GM21381 (cell line): ENCODE results near the gene TRIM44.

Experiments used
- ATAC-seq: cut with Tn5 transposase; IDR thresholded peaks from one replicate; pipeline ENCODE4 v1.9.1; 2021; ENCODE audit warnings: mild to moderate bottlenecking, moderate library complexity; ENCODE audit not compliant: unreplicated experiment

TRIM44 gene

DNA sequence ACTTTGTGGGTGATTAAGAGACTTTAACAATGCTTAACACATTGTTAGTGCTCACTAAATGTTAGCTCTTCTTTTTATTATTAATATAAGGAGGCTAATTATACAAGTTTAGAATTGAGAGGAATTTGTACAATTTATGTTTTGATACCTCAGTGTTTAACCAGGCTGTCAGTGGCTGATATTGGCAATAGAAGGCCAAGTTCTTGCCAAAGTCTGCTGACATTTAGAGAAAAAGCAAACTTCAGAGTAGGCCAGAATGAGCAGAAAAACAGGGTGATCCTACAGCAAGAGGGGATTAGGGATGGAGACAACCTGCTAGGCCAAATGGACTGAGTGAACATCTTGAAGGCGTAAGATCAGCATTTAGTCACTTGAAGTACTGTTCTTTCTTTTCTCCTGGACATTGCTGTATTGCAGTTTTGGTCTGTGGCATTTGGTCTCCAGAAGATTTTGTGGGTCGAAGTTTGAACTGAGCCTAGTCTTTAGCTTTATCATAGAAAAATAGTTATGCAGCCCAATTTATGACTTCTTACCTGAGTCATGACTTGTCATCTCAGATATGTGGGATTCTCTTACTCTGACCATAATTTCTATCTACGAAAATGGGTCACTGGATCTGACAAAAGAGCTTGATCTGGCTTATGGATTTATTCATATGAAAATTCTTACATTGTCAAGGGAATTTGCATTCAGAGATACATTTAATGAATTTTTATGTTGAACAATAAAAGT is 9.0 kb downstream of the TRIM44 start:
- no peak for ATAC-seq

DNA sequence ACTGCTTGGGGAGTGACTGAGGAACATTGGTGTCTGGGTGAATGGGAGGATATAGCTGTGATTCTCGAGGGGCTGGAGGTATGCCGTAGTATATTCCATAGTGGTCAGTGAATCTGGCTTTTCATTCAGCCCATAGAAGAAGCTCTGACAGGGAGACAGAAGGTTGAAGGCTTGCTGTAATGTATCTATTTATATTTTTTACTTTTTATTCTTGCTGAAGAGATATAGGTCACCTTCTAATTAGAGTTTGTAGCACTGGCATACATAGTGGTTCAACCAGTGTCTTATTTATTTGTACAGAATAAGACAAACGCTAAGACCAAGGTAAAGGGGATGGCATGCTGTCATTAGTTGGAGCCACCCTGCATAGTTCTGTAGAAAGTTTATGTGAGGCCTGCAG is 10.0 kb downstream of the TRIM44 start:
- no peak for ATAC-seq

DNA sequence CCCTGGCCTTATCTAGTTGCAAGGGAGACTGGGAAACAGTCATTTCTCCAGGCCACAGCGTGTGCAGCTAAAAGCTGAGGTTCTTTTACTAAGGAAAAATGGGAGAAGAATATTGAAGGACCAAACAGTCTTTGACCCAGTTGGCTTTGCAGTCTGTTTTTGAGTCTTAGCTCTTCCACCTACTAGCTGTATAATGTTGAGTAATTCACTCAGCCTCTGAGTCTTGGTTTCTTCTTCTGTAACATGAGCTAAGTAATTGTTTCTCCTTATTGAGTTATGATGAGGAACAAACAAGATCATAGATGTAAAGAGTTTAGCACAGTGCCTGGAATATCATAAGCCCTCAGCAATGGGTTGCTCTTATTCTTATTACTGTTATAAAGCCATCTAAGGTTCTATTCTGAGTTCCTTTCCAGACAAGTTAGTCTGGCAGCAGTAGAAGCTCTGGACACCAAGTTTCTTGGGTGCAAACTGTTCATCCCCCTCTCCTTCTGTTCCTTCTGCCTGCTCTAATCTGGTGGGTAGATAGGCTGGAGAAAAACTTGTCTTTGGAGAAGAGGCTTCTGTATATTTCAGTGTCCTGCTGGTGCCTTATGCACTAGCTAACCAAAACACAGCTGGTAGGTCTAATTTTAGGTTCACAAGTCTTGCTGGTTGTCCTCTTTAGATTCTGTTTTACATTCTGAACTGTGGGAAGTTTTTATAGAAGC is 13.5 kb downstream of the TRIM44 start:
- no peak for ATAC-seq

DNA sequence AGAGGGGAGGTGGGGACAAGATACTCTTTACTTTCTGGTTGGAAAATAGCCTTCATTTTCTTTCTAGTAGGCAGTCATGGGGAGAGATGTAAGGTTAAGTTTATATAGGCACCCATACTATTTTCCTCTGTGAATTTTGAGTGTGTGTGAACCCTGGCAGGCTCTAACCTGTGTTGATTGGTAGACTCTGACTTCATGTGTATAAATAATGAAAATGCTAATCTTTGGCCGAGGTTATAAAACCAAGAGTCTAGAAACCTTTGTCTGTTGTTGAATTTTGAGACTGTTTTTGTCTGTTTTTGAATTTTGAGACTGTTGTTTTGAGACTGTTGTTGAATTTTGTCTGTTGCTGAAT is 14.0 kb downstream of the TRIM44 start:
- no peak for ATAC-seq

DNA sequence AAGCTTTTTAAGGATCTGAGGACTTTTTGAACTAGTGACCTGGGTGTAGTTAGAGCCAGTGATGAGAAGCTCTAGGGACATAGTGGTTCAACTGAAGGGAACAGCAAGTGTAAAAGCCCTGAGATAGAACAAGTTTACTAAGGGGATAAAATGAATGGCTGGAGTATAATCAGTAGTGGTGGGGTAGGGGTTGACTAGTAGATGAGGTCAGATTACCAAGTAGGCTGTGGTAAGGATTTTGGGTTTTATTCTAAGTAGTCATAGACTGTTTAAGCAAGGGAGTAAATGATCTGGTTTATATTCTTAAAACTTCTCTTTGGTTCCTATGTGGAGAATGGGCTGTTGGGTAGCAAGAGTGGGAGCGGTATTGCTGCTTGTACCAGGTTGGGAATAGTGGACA is 15.3 kb downstream of the TRIM44 start:
- no peak for ATAC-seq

DNA sequence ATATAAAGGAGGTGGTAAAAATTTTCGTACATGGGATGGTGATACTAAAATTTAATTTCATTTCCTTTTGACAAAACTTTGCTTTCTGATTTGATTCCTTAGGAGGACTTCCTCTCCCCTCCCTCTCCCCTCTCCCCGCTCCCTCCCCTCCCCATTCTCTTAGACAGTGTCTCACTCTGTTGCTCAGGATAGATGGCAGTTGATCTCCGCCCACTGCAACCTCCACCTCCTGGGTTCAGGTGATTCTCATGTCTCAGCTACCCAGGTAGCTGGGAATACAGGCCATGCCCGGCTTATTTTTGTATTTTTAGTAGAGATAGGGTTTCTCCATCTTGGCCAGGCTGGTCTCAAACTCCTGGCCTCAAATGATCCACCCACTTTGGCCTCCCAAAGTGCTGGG is 15.9 kb downstream of the TRIM44 start:
- ATAC-seq = no peak

DNA sequence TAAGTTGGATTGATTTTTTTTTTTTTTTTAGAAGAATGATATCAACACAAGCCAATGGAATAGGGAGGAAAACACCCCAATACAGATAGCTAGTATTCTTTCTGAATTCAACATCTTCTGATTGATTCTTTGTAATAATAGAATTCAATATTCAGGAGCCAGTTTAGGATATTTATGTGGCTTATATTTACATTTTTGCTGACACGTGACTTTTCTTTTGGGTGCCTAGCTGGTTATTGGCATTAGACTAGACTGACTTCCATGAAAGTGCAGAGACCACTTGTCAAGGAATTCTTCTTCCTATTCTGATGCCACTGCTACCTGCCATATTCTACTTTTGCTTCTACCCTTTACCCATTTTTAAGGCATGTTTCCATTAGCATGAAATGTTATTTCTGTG is 16.4 kb downstream of the TRIM44 start:
- no peak for ATAC-seq

DNA sequence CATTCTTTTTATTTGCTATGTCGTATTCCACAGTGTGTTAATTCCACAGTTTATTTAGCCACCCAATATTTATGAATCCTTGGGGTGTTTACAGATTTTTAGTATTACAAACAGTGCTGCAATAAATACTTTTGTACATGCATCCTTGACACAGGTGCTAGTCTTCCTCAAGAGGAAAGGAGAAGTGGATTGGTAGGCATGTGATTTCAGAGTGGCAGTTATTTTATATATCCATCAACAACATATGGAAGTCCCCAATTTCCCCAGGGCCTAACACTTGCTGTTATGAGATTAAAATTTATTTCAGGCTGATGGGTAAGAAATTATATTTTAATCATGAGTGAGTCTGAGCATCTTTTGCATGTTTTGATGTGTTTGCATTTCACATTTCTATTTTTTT is 17.9 kb downstream of the TRIM44 start:
- no peak for ATAC-seq

DNA sequence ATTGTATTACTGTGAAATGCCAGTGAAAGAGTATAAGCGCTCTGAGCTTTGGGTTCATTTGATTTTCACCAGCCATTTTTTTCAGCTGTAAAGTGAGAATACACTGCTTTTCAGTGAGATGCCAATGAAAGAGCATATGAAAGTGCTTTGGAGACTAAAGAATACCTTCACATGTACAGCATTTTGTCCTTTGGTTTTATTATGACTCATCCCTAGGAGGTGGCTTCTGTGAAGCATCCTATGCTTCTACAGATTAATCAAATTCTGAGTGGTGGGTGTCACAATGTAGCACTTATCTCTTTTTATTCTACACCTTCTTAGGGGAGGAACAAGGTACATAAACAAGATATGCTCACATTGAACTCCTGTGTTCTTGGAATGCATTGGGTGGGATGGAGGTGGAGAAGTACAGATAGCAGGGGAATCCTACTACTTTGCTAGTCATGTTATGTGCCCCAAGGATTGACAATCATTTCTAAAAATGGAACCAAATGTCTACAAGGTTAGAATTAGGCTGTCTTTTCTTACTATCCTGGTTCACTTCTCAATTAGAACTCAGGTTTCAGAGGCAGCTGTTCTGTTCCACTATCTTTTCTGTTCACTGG is 18.7 kb downstream of the TRIM44 start:
- no peak for ATAC-seq

DNA sequence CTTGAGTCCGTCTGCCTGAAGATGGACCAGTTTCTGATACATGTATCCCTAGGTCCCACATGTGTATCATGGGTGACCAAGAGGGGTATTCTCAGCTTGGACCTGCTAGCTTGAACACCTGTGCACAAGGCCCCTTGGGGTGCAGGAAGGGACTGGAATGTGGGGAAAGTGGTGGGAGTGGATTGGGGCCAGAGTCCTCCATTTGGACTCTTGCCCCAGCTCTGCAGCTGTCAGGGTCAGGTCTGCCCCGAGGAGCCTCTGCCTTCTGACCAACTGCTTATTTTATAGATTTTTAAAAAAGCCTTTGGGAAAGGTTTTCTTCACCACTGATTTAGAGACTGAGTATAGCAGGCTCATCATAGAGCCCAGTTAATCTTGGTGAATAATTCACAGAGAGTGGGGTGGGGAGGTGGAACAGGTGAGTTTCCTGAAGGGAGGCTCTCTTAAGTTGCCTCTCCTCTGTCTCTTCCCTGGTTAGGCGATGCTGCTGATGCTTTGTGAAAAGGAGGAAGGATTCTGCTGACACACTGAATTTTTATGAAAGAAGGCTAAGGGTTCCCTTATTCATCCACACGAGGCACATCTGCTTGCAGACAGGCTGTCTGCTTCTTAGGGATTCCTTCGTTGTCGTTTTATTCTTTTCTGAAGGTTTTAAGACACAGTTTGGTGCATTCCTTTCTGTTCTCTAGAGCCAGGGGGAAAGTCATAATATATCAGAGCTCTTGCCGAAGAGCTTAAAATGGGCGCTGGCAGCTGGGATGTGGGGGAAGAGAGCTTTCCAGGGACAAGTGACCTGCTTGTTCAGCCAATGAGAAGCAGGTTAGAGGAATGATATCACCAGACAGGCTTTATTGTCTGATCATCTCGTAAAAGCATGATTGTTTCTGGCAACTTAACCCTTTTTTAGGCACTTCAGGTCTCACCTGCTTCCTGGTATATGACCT is 19.9 kb downstream of the TRIM44 start:
- no peak for ATAC-seq

DNA sequence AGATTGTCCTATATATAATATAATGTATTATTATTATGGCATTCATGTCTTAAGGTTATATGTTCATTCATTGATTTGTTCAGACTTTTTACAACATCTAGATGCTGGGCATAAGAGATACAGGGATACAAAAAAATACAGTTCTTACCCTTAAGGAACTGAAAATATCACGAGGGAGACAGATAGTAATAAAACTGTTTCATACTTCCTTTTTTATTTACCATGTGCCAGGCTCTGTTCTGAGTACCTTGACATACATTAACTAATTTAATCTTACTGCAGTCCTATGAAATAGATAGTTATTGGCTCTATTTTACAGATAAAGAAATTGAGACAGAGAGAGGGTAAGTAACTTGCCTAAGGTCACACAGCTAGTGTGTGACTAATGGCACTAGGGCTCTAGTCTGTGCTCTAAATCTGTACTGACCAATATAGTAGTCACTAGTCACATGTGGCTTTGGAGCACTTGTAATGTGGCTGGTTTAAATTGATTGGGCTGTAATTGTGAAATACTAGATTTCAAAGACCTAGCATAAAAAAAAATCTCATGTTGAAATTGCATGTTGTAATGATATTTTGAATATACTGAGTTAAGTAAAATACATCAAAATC is 21.3 kb downstream of the TRIM44 start:
- ATAC-seq = peak; percentile 64

DNA sequence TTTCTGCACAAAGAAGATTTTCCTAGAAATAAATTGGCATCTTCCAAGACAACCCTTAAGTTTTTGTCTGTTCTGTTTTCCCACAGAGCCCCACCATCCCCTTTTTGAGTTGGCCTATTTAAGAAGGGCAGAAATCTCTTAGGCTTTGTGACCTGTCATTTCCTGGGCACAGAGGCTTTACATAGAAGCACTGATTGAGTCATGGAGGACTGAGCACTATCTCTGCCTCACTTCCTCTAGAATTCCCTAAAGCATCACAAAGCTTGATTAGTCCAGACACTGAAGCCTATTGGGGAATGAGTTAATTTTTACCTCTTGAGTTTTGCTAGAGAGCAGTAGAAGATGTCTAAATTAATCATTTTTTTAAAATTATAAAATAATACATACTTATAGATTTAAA is 25.4 kb downstream of the TRIM44 start:
- ATAC-seq = no peak

DNA sequence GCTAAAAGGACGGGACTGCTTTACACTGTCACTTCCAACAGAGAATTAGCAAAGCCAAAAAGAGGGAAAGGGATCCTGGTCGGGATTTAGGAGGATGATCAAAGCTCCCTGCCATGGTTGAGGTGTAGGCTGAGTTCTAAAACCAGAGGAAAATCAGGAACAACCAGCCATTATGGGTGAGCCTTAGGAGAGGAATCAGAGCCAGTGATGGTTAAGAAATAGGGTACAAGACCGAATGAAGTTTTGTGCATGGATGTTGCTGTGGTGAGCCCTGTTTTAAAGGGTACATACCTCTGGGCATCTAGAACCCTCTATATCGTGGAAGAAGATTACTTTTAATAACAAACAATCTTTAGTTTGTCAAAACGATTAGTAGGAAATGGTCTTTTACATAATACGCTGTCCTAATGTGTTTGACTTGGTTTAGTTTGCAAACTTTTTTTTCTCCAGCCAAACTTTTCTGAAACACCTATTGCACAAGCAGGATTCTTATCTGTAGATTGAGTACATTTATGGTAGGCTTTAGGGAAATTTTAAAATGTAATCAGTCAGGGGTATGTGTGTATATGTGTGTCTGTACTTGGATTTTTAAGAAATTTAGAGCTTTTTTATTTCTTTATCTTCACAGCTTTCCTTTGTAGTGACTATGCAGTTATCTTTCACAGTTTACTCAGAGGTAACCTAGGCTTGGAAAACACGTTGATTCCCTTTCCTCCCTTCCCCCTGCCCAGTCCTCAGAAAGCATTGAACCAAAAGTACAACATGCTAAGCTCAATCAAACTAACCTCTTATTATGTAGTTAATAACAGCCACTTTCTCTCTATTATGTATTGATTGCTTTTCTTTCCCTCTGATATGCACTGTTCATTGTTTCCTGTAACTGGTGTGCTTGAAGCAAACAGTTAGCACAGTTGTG is 26.8 kb downstream of the TRIM44 start:
- no peak for ATAC-seq

DNA sequence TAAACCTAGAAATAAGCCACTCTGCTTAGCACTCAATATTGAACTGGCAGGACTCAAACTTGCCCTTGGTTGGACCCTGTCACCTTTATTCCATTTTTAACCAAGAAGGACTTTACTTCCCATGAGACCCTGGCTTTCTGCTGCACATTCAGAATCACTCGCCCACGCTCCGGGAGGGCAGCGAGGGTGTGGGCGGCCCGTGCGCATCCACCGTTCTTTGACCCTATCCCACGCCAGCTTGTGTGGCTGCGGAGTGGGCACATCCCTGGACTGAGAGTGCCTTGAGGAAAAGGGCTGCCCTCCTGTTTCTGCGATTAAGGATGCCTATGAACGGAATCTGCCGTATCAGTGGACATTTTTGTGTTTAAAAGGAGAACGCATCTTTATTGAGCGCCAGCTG is 39.6 kb downstream of the TRIM44 start:
- ATAC-seq = no peak

DNA sequence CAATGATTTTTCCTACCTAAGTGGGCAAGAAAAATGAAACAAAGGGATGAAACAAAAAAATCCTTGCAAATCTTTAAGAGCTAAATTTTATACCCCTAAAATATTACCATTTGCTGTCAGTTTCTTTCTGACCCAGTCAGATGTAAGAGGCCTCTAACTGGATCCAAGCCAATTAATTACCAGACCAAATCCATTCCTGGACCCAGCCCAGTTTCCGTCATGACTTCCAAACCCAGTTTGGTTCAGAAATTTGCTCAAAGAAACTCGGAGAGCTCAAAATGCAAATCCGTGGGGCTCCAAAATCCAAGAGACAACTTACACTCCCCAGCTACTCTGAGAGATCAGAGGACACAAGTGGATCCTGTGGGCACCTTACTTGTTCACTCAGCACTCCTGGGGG is 46.8 kb downstream of the TRIM44 start:
- ATAC-seq = no peak

DNA sequence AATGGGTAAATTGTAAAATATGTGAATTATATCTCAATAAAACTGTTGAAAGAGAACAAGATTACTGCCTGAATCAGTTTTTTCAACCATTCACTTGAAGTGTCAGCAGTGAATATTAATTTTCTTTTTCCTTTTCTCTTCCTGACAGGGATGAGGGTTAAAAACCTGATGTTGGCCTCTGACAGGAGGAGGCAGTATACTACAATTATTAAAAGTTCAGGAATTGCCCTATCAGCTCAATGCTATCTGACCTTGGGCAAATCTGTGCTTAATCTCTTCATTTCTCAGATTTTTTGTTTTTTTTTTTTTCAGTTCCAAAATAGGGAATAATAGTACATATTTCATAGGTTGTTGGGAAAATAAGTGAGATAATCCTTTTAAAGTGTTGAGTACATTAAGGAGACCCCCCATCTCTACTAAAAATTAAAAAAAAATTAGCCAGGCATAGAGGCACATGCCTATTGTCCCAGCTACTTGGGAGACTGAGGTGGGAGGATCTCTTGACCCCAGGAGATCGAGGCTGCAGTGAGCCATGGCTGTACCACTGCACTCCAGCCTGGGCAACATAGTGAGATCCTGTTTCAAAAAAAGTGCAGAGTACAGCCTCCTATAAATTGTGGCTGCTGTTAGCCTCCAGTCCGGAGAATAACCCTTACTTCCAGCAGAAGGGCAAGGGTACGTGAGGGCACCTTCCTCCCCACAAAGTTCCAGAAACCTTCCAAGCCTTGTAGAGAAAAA is 48.8 kb downstream of the TRIM44 start:
- no peak for ATAC-seq

DNA sequence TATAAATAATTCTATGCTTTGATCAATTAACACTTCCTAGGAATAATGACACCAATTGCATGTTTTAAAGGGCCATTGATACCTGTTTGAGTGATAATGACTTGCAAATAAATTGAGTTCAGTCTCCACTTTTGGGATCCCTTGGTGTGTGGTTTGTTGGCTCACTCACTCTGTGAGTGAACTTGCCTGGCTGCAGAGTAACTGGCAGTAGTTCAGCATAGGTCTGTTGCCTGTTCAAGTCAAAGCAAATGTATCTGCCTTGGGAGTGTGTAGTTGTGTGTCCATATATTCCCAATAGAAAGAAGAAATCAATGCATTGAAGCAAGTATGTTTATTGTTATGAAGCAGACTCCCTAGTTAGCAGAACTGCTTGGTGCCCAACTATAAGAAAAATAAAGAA is 49.3 kb downstream of the TRIM44 start:
- no peak for ATAC-seq

DNA sequence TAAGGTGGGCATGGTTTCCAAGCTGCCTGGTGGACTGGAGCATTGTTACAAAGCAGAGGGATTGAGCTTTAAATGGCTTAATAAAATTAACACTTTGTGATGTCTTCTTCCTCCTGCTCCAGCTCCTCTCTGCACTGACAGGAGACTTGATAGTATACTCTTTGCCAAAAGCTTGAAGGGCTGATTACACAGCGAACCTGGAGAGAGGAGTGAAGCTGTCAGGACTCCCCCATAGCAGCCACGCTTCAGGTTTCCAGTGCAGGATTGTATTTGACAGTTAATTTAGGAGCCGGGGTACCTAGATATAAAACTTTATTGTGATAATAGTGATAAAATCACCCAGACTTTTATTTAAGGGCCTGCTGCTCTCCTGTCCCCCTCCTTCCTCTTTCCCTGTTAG is 50.0 kb downstream of the TRIM44 start:
- no peak for ATAC-seq
